OCI-LY3 (cell line): ENCODE measurements around the gene CHRM2.

Experiments
- H2AFZ ChIP-seq: fragments of 200-600, 300-600 bp; shearing (Covaris generic); 2 replicates; pipeline ENCODE4 v1.6.0; 2014; ENCODE audit warnings: antibody characterized with exemption, low read depth, low read length
- H3K27ac ChIP-seq: fragments of 200-600, 300-600 bp; sonication (generic); 2 replicates; pipeline ENCODE4 v1.5.1; 2014; ENCODE audit warnings: mild to moderate bottlenecking, low read length, moderate library complexity, mixed read lengths
- H3K27me3 ChIP-seq: fragments of 200-600, 300-600 bp; sonication (generic); 2 replicates; pipeline ENCODE4 v1.6.1; 2014; ENCODE audit warnings: low read depth, low read length, mixed read lengths
- H3K36me3 ChIP-seq: fragments of 200-600, 300-600 bp; sonication (generic); replicated peaks from 2 replicates; pipeline ENCODE3; 2014; ENCODE audit warnings: low read depth, low read length, mixed read lengths
- H3K4me1 ChIP-seq: fragments of 300-600, 200-600 bp; sonication (generic); 2 replicates; pipeline ENCODE4 v1.6.1; 2014; ENCODE audit warnings: low read length, mixed read lengths
- H3K4me2 ChIP-seq: fragments of 200-600, 300-600 bp; sonication (generic); 2 replicates; pipeline ENCODE4 v1.6.1; 2014; ENCODE audit warnings: low read length, mixed read lengths
- H3K4me3 ChIP-seq: fragments of 300-600, 200-600 bp; sonication (generic); 2 replicates; pipeline ENCODE4 v1.5.1; 2014; ENCODE audit warnings: antibody characterized with exemption, mild to moderate bottlenecking, low read length, moderate library complexity
- H3K79me2 ChIP-seq: fragments of 300-600, 200-600 bp; shearing (Covaris generic); 2 replicates; pipeline ENCODE4 v1.6.1; 2014; ENCODE audit warnings: mild to moderate bottlenecking, low read length, mixed read lengths
- H3K9ac ChIP-seq: fragments of 300-600, 200-600 bp; shearing (Covaris generic); 2 replicates; pipeline ENCODE4 v1.6.0; 2014; ENCODE audit warnings: mild to moderate bottlenecking, low read length, moderate library complexity
- H3K9me3 ChIP-seq: fragments of 200-600, 300-600 bp; shearing (Covaris generic); 2 replicates; pipeline ENCODE4 v1.6.1; 2014; ENCODE audit warnings: low read length, mixed read lengths; ENCODE audit not compliant: insufficient read depth
- H4K20me1 ChIP-seq: fragments of 200-600, 300-600 bp; sonication (generic); 2 replicates; pipeline ENCODE4 v1.6.1; 2016; ENCODE audit warnings: low read length, mixed read lengths; ENCODE audit not compliant: insufficient read depth
- EZH2phosphoT487 ChIP-seq: fragments of 200-600 bp; shearing (Covaris generic); IDR thresholded peaks from 2 replicates; pipeline ENCODE4 v1.6.1; 2018; ENCODE audit warnings: antibody characterized with exemption, mixed run types, low read depth
- TF ChIP-seq, protein P1 (sequence below): fragments of 200-600, 300-600 bp; sonication (generic); IDR thresholded peaks from 2 replicates; pipeline ENCODE4 v1.5.1; 2014; ENCODE audit warnings: antibody characterized with exemption, low read length, low read depth

The CHRM2 gene

DNA sequence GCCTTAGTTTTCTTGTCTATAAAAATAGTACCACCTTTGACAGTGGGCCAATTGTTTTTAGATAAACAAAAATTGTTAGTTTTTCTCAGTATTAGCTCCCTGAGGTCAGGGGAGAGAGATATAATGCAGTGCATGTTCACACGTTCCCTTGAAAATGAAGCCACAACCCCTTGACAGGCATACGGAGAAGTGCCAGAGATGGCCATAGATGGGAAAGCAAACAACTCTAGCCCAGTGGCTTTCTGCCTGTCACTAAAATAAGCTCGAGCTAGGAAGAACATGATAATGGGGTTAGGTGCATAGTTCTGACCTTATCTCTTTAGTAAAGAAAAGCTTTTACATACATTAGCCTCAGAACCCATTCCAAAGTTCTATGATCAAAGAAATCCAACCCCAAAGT lies 124.9 kb downstream of the CHRM2 start:
- no peaks in the 10 kb centered on the region for H3K36me3 ChIP-seq
- no peak overlapping the region for H3K4me3 ChIP-seq
- no peaks in the 10 kb centered on the region for H3K27me3 ChIP-seq
- no peak overlapping the region for H3K9ac ChIP-seq
- no peaks in the 10 kb centered on the region for H3K79me2 ChIP-seq
- H4K20me1 ChIP-seq, result no peaks in the 10 kb centered on the region
- TF ChIP-seq EZH2phosphoT487, result no peak
- TF ChIP-seq, protein P1, sequence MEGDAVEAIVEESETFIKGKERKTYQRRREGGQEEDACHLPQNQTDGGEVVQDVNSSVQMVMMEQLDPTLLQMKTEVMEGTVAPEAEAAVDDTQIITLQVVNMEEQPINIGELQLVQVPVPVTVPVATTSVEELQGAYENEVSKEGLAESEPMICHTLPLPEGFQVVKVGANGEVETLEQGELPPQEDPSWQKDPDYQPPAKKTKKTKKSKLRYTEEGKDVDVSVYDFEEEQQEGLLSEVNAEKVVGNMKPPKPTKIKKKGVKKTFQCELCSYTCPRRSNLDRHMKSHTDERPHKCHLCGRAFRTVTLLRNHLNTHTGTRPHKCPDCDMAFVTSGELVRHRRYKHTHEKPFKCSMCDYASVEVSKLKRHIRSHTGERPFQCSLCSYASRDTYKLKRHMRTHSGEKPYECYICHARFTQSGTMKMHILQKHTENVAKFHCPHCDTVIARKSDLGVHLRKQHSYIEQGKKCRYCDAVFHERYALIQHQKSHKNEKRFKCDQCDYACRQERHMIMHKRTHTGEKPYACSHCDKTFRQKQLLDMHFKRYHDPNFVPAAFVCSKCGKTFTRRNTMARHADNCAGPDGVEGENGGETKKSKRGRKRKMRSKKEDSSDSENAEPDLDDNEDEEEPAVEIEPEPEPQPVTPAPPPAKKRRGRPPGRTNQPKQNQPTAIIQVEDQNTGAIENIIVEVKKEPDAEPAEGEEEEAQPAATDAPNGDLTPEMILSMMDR, result no peak
- H3K27ac ChIP-seq, result no peak overlapping the region
- no peak overlapping the region for H3K4me2 ChIP-seq
- no peaks in the 10 kb centered on the region for H3K9me3 ChIP-seq
- no peak overlapping the region for H2AFZ ChIP-seq
- no peaks in the 10 kb centered on the region for H3K4me1 ChIP-seq

DNA sequence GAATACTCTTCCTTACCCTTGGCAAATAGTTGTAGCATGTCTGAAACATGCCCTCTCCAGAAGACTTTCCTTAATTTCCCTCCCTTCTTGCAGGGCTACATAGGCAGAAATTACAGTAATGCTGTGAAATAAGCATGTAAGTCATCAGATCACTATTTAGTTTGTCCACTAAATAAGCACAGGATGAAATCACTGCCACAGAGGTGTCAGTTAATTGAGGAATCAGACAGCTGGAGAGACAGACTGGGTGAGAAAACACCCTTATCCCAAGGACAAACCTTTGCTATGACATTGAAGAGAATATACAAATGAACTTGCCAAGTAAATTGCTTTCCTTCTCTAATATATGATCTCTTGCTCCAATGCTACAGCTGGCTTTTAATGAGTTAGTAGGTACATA lies 129.3 kb downstream of the CHRM2 start:
- no peak overlapping the region for H3K4me2 ChIP-seq
- no peak overlapping the region for H3K9ac ChIP-seq
- no peaks in the 10 kb centered on the region for H3K27me3 ChIP-seq
- no peak for TF ChIP-seq EZH2phosphoT487
- TF ChIP-seq, protein P1, result no peak
- H3K4me1 ChIP-seq, result no peaks in the 10 kb centered on the region
- no peaks in the 10 kb centered on the region for H4K20me1 ChIP-seq
- no peak overlapping the region for H2AFZ ChIP-seq
- H3K79me2 ChIP-seq, result no peaks in the 10 kb centered on the region
- no peaks in the 10 kb centered on the region for H3K36me3 ChIP-seq
- no peaks in the 10 kb centered on the region for H3K9me3 ChIP-seq
- H3K4me3 ChIP-seq, result no peak overlapping the region
- H3K27ac ChIP-seq, result no peak overlapping the region

DNA sequence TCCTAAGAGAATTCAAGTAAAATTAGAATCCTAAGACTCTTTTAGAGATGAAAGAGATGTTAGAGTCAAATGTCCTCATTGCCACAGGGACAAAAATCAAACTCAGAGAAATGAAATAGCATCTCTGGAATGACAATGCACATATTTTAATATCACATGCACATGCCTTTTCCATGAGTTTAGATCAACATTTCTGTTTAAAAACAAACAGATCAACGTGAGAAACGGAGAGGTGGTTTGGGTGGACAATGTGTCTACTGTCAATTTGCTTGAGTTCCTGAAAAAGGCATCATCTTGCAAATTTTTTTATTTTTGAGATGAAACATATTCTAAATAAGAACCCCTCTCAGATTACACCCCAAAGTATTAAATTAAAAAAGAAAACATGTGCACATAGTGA lies 130.0 kb downstream of the CHRM2 start:
- Histone ChIP-seq H4K20me1 (no peaks in the 10 kb centered on the region), H3K4me3 (no peak overlapping the region), H3K79me2 (no peaks in the 10 kb centered on the region), H3K9me3 (no peaks in the 10 kb centered on the region), H3K4me2 (no peak overlapping the region), H3K36me3 (no peaks in the 10 kb centered on the region), H2AFZ (no peak overlapping the region), H3K27me3 (no peaks in the 10 kb centered on the region), H3K27ac (no peak overlapping the region), H3K9ac (no peak overlapping the region), H3K4me1 (no peaks in the 10 kb centered on the region)
- no peak for TF ChIP-seq EZH2phosphoT487
- TF ChIP-seq, protein P1, result no peak

DNA sequence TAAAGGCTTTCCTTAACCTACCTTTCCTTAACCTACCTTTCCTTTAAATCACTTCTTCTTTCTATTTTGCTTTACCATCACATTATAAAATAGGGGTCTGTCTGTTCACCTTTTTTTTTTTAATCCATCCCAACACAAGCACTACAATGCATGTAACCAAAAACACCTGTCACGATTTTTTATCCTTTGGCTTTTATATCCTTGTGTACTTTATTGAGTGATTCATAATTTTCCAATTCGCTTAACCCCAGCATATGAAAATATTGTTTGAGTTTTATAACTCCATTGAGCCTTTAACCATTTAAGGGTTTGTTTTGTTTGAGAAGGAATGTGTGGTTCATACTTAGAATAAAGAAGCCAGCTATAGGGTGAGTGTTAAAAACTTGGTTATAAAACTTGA lies 132.2 kb downstream of the CHRM2 start:
- Histone ChIP-seq H3K4me3 (no peak overlapping the region), H2AFZ (no peak overlapping the region), H3K36me3 (no peaks in the 10 kb centered on the region), H3K4me1 (no peaks in the 10 kb centered on the region), H3K4me2 (no peak overlapping the region), H4K20me1 (no peaks in the 10 kb centered on the region), H3K27me3 (no peaks in the 10 kb centered on the region), H3K9ac (no peak overlapping the region), H3K9me3 (no peaks in the 10 kb centered on the region), H3K27ac (no peak overlapping the region), H3K79me2 (no peaks in the 10 kb centered on the region)
- TF ChIP-seq EZH2phosphoT487, result no peak
- TF ChIP-seq, protein P1, result no peak
